Measurements from ENCODE around the gene C17orf67.

The C17orf67 gene

GRCh38 chr17:56835264-56835585, 1.5 kb upstream of the C17orf67 start:
- TF ChIP-seq TEAD4 (IDR thresholded peaks at IDR 0.05) (no peak), REST (IDR thresholded peaks at IDR 0.05; ENCODE audit: low read depth) (no peak), EGR1 (IDR thresholded peaks at IDR 0.05) (no peak), RAD21 (IDR thresholded peaks at IDR 0.05; ENCODE audit: low read depth) (no peak), CREB1 (IDR thresholded peaks at IDR 0.05; ENCODE audit: low read depth) (no peak), EP300 (IDR thresholded peaks at IDR 0.05; ENCODE audit: borderline replicate concordance) (no peak), YY1 (IDR thresholded peaks at IDR 0.05; ENCODE audit: low read depth) (no peak), TCF12 (IDR thresholded peaks at IDR 0.05; ENCODE audit: low read depth) (no peak), USF1 (IDR thresholded peaks at IDR 0.05) (no peak), NFIC (IDR thresholded peaks at IDR 0.05) (no peak), CEBPB (IDR thresholded peaks at IDR 0.05) (no peak), MAX (IDR thresholded peaks at IDR 0.05) (no peak)

GRCh38 chr17:56834380-56835263, 902 bp upstream of the C17orf67 start:
- TF ChIP-seq NFIC (IDR thresholded peaks at IDR 0.05), result no peak
- no peak for TF ChIP-seq CREB1 (IDR thresholded peaks at IDR 0.05; ENCODE audit: low read depth)
- no peak for TF ChIP-seq EP300 (IDR thresholded peaks at IDR 0.05; ENCODE audit: borderline replicate concordance)
- peak; percentile 26; the same call in 1 of the 2 replicates for TF ChIP-seq ZBTB7A (IDR thresholded peaks at IDR 0.05; ENCODE audit: low read depth)
- no peak for TF ChIP-seq FOXM1 (IDR thresholded peaks at IDR 0.05; ENCODE audit: borderline replicate concordance, low read depth)
- TF ChIP-seq TEAD4 (IDR thresholded peaks at IDR 0.05), result no peak
- peak; percentile 16; the same call in 1 of the 2 replicates for TF ChIP-seq YY1 (IDR thresholded peaks at IDR 0.05; ENCODE audit: low read depth)
- no peak for TF ChIP-seq RAD21 (IDR thresholded peaks at IDR 0.05; ENCODE audit: low read depth)
- no peak for TF ChIP-seq CEBPB (IDR thresholded peaks at IDR 0.05)
- no peak for TF ChIP-seq USF1 (IDR thresholded peaks at IDR 0.05)
- TF ChIP-seq MAX (IDR thresholded peaks at IDR 0.05), result peak; percentile 60
- TF ChIP-seq EGR1 (IDR thresholded peaks at IDR 0.05), result no peak
- no peak for TF ChIP-seq REST (IDR thresholded peaks at IDR 0.05; ENCODE audit: low read depth)
- peak; percentile 10; the same call in 1 of the 2 replicates for TF ChIP-seq TCF12 (IDR thresholded peaks at IDR 0.05; ENCODE audit: low read depth)
- peak; percentile 49; the same call in 1 of the 2 replicates for TF ChIP-seq TAF1 (IDR thresholded peaks at IDR 0.05; ENCODE audit: low read depth)

- no peak for TF ChIP-seq REST (IDR thresholded peaks at IDR 0.05; ENCODE audit: low read depth)
- TF ChIP-seq NFIC (IDR thresholded peaks at IDR 0.05), result no peak
- TF ChIP-seq TEAD4 (IDR thresholded peaks at IDR 0.05), result peak; percentile 25; the same call in 1 of the 2 replicates
- peak; percentile 57; the same call in 1 of the 2 replicates for TF ChIP-seq MAX (IDR thresholded peaks at IDR 0.05)
Measured at GRCh38 chr17:56833057-56833808, 487 bp downstream of the C17orf67 start.
